HT-29 (cell line): ENCODE results near the gene GRIK2. TPM values are rescaled to one million over a fixed set of nuclear protein-coding genes. Genes with fewer than 3 reads are reported as not detected.

Source experiments
- DNase-seq: peaks from one replicate; pipeline ENCODE4 v3.0.0-alpha.2; 2015; ENCODE audit warnings: low spot score
- total RNA-seq: library from RNA; depleted of rRNA; stranded (reverse); fragments of >200 nt; shearing (Covaris generic); gene quantifications from 2 replicates; pipeline ENCODE4 v1.2.3, GENCODE V29; 2014

Gene GRIK2
- total RNA-seq, 1 experiment from 2014 or later, result not detected

- DNase-seq, result no peak
Measured at GRCh38 chr6:101878554-101879276, 485.2 kb downstream of the GRIK2 start.

DNA sequence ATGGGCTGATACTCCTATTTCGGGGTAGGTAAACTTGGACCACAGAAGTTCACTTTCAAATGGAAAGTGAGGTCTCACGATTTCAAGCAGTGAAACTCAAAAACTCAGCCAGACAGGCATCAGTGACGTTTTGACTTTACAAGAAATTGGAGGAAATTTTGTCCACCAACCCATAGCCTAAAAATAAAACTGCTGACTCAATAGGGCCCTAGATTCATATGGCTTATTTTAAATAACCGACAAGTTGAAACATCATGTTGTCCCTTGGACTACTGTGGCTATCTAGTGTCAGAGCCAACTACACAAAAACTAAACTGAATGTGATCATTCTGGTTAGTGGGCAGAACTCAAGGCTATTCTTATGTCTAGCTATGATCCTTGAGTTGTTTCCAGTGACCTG, 486.3 kb downstream of the GRIK2 start:
- DNase-seq, result no peak

DNA sequence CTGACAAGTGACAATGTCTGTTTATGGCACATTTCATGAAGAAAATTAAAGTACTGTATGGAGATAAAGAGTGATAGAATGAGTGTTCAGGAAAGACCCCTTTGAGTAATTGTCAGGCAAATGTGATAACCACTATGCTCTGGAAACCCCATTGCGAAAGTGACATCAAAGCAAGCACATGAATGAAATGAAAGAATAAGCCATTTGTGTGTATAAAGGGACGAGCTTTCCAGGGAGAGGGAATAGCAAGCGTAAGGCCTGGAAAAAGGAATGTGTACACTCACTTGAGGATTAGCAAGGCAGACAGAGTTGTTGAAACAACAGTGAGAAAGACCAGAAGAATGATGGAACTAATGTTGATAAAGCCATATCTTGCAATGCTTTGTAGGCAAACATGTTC, 490.0 kb downstream of the GRIK2 start:
- DNase-seq, result no peak

DNA sequence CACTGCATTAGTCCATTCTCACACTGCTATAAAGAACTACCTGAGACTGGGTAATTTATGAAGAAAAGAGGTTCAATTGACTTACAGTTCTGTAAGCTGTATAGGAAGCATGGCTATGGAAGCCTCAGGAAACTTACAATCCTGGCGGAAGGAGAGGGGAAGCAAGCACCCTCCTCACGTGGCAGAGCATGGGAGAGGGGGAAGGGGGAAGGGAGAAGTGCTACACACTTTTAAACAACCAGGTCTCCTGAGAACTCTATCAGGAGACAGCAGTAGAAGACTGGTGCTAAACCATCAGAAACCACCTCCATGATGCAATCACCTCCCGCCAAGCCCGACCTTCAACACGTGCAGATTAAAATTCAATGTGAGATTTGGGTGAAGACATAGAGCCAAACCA, 494.0 kb downstream of the GRIK2 start:
- DNase-seq, result no peak

- no peak for DNase-seq
Measured at GRCh38 chr6:101907356-101908217, 514.1 kb downstream of the GRIK2 start.

DNA sequence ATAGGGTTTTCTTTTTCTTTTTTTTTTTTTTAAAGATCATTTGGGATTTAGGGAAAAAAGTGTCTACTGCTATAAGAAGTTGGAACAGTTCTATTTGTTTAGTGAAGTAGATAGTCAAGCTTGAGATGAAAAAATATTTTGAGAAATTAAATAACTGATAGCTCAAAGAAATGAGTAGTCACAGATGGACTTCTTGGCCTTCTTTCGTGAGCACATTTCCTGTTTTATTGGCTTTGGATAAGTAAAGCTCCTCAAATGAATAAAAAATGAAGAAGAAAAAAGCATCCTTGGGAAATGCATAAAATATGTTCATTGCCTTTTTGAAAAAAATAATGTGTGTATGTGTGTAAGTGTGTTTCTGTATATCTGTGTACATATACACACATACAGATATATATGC, 515.9 kb downstream of the GRIK2 start:
- no peak for DNase-seq

GRCh38 chr6:101912311-101912710, 518.8 kb downstream of the GRIK2 start:
- no peak for DNase-seq

- DNase-seq, result no peak
Measured at GRCh38 chr6:101918471-101918870, 525.0 kb downstream of the GRIK2 start.

GRCh38 chr6:101921829-101922450, 528.4 kb downstream of the GRIK2 start:
- DNase-seq, result no peak

GRCh38 chr6:101926149-101926925, 532.8 kb downstream of the GRIK2 start:
- DNase-seq, result no peak

- no peak for DNase-seq
Measured at GRCh38 chr6:101931766-101932165, 538.3 kb downstream of the GRIK2 start.

DNA sequence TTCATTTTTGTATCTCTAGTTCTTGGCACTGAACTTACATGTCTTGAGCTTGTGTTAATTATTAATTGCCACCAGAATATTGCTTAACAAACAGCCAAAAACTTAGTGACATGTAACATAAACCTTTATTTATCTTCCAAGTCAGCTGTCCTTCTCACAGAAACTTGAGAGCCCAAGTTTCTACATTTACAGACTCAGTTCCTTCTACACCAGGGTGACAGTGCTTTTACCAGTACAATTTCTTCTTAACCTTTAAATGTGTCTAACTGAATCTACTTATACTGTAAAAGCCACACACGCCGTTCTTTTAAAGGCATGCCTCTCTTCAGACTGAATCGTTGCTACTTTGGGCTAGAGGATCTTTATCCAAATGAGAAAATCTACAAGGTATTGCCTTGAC, 539.2 kb downstream of the GRIK2 start:
- no peak for DNase-seq

GRCh38 chr6:101935732-101936131, 542.2 kb downstream of the GRIK2 start:
- DNase-seq, result no peak

GRCh38 chr6:101936516-101936915, 543.0 kb downstream of the GRIK2 start:
- DNase-seq, result no peak

DNA sequence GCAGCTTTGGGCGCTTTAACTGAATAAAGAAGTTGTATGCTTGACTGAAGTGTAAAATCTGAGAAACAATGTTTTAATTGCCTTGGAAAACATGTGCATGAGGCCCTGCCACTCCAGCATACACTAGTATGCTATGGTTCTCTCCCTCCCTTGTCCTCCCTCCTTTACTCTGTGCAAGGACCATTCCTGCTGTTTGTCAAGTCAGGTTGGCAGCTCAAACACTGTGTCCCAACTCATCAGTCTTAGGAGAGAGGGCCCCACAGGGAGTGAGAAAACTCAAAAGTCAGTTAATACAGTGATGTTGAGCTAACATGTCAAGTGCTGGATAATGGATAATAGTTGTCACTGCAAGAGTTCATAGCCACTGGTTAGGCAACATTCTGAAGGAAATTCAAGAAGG, 543.6 kb downstream of the GRIK2 start:
- DNase-seq, result no peak

GRCh38 chr6:101940391-101940790, 546.9 kb downstream of the GRIK2 start:
- DNase-seq, result no peak

DNA sequence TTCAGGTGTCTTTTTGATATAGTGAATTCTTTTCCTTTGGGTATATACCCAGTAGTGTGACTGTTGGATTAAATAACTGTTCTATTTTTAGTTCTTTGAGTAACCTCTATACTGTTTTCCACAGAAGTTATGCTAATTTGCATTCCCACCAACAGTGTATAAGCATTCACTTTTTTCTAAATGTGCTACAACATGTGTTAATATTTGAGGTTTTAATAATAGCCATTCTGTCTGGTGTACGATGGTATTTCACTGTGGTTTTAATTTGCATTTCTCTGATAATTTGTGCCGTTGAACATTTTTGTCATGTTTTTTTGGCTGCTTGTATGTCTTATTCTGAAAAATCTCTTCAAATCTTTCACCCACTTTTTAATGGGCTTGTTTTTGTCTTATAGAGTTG, 563.5 kb downstream of the GRIK2 start:
- no peak for DNase-seq

DNA sequence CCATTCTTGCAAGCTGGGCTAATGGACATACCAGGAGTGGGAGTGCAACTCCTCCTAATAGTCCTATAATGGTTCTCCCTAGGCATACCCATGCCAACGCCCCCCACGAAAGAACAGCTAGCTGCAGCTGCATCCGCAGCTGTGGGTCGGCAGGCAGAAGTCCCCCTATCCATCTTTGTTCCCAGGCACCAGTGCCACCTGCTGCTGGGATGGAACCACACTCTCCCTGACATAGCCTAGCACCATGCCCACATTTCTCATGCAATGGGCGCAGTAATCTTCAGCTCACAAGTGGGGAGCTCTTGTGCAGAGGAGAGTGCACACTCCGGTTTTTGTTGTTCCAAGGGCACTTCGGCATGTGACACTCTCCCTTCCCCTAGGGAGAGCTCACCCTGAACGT, 567.8 kb downstream of the GRIK2 start:
- no peak for DNase-seq

- no peak for DNase-seq
Measured at GRCh38 chr6:101980924-101981323, 587.4 kb downstream of the GRIK2 start.

GRCh38 chr6:101986476-101986875, 593.0 kb downstream of the GRIK2 start:
- no peak for DNase-seq

DNA sequence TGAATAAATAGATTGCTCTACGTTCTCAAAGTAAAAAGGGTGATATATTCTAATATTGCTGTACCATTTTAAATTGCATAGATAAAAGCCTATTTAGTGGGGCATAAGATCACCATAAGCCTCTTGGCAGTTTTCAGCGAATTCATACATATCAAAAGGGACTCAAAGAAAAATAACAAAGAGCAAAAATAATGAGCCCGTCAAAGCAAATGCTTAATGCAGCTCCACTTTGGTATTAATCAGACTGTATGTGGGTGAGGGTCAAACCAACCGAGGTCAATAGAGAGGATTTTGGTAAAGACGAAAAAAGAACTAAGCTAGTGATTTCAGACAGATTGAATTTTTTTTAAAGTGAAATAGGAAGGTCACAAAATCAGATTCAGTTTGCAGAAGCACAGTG, 598.8 kb downstream of the GRIK2 start:
- DNase-seq, result no peak

DNA sequence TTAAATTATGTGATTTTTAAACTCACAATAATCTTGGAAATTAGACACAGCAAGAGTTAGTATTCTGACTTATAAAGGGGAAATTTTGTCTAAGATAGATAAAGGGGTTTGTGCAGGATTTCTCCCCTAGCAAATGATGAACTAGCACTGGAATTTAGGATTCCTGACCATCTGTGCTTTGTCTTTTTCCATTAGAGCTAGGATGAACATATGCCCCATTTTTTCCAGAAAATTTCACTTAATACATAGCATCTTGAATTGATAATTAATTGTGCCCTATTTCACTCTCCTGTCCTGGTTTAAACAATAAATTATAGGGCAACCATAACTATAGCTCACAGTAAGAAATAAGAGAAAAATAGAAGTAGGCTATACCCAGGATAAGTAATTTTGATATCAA, 601.0 kb downstream of the GRIK2 start:
- no peak for DNase-seq
